CD4-positive, alpha-beta T cell treated with Interleukin-1 beta for 1 hour (primary cell): ENCODE measurements around the gene CISD3.

Source experiments
- DNase-seq, 2 donors: peaks; one replicate each; pipeline ENCODE4 v3.0.0-alpha.2; 2020 to 2022

CISD3 gene

DNA sequence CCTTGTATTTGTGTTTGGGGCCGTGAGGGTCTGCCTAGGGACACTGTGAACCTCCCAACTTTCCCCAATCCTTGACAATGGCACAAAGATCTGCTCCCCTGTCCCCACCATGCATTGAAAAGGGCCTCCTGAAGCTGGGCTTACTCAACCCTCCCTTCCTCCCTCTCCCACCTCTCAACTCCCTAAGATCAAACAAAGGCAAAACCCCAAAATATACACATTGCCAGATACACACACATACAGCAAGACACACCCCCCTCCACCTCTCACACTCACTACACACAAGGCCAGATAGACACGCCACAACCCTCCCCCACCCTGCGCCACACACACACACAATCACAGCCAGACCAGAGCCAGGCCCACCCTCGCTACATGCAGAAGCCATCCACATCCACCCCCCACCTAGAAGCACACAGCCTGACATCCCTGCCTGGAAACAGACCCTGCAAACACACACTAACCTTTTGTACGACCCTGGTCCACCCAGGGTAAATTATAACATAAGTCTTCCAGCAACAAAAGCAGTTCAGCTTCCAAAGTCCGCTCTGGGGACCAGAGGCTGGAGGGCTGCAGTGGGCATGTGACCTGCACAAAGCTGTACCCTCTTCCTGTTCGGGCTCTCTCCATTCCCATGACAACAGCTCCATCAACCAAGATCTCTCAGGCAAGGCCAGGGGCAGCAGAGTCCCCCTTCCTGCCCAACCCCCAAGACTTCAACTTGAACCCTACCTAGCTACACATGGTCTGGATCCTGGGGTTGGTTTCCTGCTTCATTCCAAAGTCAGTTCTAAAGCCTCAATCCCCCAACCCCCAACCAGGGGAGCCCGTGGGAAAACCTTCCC lies 16.1 kb downstream of the CISD3 start:
- no peak for DNase-seq

DNA sequence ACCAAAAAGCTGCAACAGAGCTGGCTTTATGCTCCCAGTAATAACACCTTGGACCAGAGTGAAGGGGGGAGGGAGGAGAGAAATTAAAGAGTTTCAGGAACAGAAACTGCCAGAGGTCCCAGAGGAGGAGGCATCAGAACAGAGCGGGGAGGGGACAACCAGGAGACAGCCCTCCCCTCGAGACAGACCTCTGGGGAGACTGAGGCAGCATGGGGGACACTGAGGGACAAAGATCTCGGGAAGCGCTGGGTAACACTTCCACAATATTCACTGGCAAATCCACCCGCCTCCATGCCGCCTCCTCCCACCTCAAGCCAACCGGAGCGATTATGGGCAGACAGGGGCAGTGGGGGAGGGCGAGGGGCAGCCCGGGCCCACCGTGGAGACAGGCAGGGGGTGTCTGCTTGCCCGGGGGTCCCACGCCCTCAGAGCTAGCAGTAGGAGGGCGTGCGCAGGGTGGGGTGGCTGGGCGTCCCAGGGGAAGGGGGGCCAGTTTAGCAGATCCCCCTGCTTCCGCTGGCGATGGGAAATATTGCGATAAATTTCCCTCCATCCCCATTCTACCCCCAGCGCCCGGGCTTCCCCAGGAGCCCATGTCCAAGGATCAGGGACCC lies 16.8 kb downstream of the CISD3 start:
- no peak for DNase-seq

DNA sequence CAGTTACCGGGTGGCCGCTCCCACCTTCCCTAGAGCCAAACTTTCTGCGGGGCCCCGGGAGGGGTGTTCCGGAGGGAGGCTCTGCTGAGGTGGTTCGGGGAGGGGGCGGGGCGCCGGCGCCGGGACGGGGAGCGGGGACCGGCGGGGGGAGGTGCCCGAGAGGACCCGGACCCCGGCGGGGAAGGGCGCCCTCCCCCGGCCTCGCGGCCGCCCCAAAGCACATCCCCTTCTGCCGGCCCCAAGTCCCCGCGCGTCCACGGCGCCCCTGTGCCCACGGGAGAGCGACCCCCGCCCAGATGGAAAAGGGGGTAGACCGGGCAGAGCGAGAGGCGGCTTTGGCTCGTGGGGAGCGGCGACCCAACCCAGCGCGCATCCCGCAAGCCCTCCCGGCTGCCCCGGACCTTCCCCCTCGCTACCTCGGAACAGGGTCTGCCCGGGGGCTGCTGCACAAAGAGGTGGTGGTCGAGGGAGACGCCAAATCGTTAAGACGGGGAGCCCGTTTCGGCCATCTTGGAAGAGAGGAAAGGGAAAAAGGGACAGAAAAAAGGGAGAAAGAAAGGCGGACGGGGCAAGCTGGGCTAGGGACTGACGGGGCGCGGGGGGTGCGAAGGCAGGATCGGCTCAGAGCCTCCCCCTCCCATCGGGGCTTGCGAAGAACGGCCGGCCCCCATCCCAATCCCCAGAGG lies 17.5 kb downstream of the CISD3 start:
- DNase-seq = no peak

DNA sequence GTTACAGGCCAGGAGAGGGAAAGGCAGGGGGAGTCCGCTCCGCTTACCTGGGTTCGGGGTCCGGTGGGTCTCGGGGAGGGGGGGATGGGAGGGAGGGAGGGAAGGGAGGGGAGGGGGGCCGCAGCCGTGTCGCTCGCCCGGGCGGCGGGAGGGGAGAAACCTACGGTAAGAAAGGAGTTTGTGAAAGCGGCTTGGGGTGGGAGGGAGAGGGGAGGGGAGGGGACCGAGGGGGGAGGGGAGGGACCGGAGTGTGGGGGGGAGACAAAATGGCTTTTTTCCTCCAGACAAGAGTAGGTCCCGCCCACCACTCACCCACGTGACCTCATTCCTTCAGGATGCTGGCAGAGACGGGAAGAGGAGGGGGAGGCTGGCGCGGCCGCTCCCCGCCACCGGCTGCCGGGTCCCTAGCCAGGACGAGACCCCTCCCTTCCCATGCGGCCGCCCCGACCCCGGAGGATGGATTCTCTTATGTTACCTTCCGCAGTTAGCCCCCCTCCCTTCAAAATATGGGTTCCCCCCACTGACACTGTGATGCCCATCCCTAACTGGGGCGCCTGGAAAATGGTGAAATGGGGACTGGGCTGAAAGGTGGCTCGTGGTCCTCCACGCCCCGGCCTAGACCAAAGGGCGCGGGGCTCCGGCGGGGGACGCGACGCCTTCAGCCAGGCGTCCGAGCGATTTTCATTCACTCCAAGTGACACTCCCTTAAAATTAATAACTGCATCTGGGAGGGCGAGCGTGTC lies 18.2 kb downstream of the CISD3 start, which contains the start of gene PCGF2:
TSS of gene PCGF2 (minus strand) at position 188 of the 743 bp plus-strand sequence. CDS start 7,934 bp downstream, outside the sequence.
- DNase-seq = no peak

DNA sequence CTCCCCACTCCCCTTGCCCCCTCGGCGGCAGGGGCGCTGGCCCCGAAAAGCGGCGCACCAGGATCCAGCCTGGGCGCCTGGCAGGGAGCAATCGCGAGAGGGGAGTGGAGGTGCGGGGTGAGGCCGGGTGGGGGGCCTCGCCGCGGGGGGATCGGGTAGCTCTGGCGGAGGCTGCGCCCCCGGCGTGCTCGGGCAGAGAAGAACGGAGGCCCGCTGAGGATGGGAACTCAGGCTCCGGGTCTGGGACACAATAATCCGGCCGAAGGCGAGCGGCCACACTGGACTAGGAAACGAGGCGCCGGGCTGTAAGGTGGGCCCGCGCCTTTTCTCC lies 18.7 kb downstream of the CISD3 start:
- DNase-seq = no peak

DNA sequence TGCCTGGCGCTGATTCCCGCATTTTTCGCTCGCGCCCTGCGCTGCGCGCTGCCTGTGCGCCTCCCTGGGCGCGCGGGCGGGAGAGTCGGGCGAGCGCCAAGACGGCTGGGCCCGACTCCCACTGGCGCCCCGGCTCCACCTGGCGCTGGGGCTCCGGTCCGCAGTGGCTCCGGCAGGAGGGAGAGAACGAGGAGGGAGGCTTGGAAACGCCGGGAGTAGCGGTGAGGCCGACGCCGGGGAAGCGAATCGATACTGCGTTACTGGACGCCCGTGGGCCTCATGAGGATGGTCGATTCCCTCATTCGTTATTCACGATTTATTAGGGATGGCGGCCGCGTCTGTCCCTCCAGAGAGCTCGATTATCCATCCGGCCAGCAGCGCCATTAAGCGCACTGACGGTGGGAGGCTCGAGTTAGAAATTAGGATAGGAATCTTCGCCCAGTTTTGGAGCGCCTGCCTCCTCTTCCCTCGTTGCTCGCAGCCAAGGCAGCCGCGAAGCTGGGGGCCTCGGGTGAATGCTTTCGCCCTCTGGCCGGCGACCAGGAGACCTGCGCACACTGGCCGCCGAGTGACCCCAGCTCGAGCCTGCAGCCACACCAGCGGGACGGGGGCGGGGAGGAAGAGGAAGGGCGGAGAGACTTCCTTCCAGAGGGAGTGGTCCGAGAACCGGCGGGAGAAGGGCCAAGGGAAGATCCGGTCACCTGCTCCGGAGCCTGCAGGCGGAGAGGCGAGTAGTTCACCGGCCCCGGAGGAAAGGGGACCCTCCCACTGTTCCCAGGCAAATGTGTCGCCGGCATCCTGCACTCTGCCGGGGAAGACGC lies 19.3 kb downstream of the CISD3 start:
- DNase-seq = no peak

DNA sequence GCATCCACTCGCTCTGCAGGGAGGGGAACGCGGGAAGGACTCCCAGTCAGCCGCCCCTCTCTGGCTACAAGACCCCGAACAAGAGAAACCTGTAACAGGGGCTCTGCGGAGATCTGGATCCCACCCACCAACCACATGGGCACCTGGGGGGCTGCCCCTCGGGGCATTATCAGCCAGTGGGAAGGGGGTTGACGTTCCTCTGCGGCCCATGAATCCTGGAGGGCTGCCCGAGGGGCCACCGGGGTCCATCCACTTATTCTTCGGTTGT lies 19.8 kb downstream of the CISD3 start:
- DNase-seq = no peak

DNA sequence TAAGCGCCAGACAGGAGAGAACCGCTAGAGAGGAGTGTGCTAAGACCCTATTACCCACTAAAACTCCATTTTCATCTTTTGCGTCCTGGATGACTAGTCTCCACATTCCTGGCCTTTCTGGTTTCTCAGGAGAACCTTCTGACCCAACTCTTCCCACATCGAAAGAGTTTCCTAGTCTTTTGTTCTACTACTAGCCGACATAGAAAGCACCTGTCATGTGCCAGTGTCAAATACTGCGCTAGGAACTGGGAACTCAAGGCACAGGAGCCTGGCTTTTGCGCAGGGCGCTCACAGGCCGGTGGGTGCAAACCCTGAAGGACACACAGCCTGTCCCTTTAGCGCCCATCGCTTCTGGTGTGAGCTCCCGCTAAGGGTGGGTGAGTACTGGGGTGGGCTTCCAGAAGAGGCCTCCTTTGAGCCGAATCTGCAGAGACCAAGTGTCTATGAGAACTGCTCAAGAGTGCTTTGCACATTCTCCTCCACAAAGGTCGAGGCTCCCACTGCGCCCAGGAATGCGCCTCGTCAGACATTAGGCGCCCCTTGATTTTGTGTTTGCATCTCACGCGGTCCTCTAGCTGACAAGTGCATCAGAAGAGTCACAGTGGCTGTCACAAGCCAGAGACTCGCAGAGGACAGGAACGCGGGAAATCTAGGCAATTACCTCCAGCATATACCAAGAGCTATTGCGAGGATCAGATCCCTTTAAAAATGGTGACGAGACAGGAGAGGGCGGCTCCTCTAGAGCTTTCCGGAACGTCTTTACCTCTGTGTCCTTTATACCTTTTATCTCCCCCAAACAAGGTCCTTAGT lies 20.4 kb downstream of the CISD3 start:
- DNase-seq = no peak

DNA sequence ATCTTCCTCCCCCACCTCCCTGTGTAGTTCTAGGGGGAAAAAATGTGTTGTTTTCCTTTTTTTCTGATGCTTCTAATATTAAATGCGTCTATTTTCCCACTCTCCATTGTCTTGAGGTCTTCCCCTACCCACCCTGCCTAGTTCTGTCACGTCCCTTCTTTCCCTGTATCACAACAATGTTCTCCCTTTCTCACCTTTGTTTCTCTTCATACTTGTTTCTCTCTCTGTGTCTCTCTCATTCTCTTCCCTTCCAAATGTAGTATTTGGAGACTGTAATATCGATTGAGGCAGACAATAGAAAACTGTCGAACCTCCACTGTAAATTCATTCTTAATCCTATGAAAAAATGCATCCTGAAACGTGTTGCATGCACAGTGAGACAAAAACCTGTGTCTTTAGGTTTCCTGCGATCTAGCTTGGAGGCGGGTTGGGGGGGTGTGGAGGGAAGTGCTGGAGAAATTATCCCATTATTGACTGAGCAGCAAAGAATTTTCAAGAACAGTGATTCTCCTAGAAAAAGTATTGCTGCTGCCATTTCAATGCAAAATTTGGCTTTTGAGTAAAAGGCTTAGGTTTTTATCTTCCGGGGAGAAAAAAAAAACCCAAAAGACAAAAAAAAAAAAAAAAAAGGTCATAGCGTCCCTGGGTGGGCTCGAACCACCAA lies 21.1 kb downstream of the CISD3 start:
- DNase-seq = no peak

DNA sequence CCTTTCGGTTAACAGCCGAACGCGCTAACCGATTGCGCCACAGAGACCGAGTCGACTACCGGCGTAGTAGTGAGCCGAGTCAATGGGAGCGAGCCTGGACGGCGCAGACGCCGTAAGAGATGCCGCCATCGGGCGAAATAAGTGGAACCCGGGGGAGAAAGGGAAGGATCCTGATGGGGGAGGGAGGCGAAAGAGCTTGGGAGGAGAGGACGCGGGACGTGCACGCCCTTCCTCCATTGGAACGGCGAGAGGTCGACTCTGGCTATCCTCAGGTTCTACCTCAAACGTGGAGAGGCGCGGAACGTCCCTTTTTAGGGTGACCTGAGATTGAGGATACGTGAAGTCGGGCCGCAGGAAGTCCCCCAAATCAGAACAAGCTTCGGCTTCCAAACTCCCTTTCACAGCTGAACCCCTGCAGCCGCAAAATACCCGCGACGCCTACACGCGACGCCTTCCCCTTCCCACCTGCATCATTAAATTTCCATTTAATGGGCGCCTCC lies 21.7 kb downstream of the CISD3 start:
- peak; percentile 83 to 84 for DNase-seq

DNA sequence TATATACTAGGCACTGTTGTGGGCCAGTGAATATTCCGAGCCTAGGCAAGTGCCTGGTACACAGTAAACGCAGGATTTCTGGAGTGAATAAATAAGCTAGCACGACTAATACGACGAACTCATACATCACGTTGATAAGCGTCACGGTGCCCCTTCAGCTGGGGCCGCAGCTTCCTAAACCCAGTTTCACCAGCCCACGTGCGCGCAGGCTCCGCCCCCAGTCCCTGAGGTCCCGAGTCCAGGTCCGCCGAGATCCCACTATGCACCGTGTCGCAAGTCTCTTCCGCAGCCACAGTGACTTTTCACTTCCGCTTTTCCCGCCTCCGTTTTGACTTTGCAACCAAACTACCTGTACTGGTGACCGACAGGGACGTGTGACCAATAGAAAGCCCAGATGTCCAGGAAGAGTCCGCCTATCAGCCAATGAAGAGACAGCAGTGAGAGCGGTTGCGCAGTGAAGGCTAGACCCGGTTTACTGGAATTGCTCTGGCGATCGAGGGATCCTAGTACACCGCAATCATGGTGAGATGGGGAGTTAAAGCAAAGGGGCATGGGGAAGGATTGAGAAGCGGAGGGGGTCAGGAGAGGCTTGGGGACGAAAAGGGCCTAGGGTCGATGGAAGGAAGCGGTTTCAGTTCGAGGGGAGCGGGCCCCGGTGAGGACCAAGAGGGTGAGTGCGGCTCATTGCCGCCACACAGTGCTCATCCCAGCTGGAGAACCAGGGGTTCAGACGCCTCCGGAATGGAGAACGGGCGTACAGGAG lies 22.3 kb downstream of the CISD3 start, which contains the start of gene PSMB3:
TSS of gene PSMB3 (plus strand) at position 434 of the 763 bp plus-strand sequence. CDS start at position 520, 86 bp downstream.
- peak; percentile 98 to 99 for DNase-seq

DNA sequence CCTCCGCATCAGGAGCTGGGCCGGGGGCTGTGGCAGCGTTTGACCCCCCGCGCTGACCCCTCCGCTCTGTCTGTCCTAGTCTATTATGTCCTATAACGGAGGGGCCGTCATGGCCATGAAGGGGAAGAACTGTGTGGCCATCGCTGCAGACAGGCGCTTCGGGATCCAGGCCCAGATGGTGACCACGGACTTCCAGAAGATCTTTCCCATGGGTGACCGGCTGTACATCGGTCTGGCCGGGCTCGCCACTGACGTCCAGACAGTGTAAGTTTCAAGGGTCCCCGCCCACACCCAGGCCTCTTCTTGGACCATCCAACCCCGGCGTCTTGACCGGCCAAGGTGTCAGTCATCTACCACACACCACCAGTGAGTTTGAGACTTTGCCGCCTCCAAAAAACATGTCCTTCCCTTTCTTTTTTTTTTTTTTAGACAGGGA lies 22.9 kb downstream of the CISD3 start:
- no peak for DNase-seq

DNA sequence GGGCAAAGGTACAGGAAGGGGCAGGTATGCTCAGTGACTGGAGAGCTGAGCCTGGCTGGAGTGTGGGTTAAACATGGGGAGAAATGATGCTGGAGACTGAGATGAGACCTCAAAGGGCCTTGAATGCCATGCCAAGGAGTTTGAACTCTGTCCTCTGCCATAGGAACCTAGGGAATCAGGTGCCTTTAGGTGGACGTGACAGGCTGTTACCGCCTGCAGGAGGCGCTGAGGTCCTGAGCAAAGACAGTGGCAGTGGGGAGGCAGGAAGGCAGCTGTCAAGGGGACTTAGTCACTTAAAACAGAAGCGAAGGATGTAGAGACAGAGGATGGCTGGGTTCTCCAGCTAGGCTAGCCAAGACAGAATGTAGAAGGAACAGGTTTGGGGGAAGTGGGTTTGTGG lies 31.5 kb downstream of the CISD3 start:
- peak; percentile 27 to 35 for DNase-seq

DNA sequence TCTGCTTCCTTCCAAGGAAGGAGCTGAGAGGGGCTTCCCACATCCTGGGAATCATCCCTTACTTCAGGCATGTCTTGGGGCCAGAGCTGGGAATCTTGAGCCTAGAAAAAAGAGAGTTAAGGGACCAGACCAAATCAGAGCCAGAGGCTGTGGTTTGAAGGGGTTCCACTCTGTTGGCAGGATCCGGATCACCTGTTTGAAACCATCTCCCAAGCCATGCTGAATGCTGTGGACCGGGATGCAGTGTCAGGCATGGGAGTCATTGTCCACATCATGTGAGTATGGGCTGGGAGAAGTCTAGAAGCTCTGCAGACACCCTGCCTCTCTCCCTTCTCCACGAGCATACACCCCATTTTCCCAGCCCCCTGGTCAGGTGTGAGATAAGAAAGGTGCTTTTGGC lies 32.1 kb downstream of the CISD3 start:
- DNase-seq = no peak

DNA sequence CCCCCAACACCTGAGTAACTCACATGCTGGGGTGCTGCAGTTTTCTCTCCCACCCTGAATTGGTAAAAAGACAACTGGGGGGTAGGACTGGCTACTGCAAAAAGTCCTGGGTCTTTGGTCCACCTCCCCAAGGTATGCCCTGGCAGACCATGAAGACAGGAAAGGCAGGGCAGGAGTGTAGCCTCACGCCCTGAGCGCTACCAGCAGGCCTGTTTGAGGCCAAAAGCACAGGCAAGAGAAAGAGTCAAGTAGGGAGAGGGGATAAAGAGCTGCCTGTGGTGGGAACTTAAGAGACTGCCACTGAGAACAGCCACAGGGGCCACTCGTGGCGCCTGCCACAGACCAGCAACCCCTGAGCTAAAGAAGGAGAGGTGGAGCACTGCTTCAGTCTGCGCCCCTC lies 36.2 kb downstream of the CISD3 start:
- no peak for DNase-seq

DNA sequence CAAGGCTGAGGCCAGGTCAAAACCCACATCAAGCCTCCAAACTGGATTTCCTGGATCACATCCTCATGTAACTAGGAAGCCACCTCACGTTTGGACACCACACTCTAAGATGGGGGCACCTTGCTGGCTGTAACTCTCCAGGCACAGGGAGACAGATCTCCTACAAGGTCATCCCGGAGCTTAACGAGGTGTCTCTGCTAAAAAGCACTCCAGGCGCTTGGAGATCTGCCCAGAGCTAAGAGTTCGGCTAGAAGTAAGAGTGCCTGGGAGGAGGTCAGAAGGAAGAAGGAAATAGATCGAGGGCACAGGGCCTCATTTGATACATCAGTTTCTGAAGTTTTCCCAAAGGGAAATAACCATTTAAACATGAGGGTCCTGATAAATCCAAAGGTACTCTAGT lies 38.3 kb downstream of the CISD3 start:
- no peak for DNase-seq

DNA sequence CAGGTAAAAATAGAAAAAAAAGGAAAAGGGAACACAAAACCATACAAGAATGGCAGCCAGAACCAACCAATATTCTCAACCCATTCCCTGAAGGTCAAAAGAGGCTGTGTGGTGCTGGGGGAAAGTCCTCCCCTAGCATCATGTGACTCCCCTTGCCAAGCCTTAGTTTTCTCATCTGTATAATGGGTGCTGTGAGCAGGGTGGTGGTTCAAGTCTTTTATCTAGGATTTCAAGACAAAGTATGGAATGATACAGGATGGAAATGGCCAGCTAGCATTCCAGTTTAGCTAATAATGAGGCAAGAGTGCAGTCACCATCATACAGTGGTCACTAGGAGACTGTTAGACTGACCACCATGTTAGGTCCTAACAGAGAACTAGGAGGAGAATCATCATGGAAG lies 43.1 kb downstream of the CISD3 start:
- DNase-seq = no peak

DNA sequence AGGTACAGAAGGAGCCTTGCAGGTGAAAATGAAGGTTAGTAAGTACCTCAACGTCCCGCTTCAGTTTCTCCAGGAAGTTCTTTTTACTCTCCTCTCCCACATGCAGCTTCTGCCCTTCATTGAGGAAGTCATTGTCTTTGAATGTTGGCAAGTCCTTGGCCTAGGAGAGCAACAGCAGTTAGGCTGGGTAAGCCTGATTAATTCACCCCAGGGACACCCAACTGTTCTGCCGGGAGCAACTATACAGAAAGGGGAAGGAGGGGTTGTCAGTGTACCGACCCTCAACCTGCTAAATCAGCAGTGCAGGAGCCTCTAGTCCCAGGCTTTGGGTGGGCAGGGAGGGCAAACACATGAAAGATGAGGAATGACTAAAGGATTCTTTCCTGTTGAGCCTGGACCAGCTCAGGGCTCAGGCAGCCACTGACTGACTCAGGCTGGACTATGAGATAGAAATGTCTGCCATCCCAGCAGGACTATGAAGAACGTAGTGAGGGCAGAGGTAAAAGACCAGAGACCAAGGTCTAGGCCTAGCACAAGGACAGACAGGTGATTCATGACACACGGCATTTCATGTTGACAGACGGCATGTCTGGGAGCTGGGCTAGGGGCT lies 47.6 kb downstream of the CISD3 start:
- no peak for DNase-seq

DNA sequence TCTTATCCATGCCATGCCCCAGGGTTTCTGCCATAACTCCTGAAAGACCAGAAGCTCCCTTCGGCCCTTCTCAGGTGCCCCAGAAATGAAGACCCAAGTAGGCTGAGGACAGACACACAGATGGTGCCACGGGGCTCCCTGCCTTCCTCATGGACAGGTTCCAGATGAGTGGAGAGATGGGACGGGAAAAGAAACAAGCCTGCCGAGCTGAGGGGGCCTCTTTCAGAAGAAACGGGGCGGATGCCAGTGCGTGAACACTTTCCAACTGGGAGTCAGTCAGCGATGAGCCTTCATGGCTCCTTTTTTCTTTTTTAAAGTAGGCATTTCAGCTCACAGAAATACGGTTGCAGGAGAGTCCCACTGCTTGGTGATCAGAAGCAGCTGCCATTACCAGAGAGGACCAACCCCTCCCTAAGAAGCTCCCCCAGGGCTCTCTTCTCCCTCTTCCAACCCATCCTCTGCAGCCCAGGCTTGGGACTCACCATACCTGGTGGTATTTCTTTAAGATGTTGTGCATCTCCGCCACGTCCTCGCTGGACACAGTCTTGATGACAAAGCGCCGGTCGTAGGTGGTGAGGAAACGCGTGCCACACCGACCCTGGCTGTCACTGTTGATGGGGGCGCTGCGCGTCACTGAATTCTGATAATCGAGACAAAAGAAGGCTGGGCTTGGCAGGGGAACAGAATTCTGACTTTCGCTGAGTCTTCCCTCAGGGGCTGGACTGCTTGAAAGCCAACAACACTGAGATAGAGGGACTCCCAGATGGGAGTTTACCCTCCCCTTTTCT lies 50.0 kb downstream of the CISD3 start:
- DNase-seq = no peak
